Inflammatory macrophage treated with lipopolysaccharide for 4 hours (primary cell): ENCODE measurements around the gene KCNK3.

ENCODE experiments used
- DNase-seq: peaks from one replicate; pipeline ENCODE4 v3.0.0-alpha.2; 2020

Gene KCNK3

DNA sequence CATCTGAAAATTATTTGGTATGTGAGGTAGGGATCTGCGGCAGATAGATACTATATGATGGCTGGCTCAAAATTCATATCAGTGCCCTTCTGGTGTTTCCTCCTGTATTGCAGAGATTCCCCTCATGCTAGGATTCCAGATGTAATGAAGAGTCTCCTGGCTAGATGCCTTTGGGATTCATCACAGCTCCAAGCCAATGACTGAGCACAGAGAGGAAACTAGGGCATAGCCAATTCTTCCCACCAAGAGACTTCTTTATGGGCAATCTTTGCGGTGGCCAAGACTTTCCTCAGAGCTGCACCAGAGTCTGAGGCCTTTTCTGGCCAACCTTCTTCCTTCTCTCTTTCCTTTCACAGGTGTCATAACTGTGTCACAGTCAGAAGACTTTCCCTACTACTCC is 25.9 kb upstream of the KCNK3 start:
- DNase-seq = no peak

DNA sequence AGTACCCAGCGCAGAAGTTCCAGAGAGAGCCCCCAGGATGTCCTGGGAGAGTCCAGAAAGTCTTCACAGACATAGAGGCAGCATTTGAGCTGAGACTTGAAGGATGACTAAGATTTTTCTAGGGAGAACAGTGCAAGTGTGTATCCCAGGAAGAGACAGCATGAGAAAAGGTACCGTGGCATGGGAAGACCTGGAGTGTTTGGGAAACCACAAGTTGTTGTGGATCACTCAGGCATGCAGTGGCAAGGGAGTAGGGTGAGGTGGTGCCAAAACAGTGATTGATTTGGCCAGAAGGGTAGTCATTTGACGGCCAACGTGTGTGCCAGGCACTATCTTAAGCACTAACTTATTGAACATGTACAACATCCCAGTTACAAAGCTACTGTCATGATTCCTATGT is 24.5 kb upstream of the KCNK3 start:
- DNase-seq = no peak

DNA sequence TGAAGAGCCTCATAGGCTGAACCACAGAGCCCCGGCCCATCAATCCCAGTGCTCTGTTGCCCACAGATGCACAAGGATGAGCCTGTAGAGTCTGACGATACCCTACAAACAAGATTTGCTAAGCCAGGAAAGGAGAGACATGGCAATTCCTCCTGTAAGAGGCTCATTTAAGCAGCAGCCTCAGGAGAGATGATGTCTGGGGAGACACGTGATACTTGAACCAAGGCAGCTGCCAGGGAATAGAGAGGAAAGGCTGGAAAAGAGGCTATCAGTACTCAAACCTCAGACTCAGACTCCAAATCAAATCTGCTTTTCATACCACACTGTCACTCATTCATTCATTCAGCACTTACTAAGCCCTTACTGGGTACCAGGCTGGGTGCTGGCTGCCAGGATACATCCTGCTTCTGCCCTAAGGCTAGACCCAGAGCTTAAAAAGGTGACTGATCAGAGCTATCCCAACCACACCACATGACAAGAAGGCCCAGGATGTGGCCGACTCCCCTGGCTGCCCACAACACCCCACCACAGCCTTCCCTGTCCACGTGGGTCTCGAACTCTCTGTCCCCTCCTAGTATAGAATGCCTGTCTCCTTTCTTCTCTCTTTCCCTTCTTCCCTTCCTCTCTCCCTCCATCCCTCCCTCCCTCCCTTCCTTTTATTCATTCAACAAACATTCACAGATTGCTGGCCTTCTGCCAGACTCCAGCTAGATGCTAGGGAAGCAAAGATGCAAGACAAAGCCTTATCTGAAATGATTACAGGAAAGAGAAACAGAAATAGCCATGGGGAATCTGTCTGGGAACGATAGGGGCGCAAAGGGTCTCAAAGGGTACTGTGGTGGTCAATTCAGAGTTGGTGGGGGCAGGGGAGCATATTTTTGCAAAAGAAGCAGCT is 23.4 kb upstream of the KCNK3 start:
- DNase-seq = no peak

DNA sequence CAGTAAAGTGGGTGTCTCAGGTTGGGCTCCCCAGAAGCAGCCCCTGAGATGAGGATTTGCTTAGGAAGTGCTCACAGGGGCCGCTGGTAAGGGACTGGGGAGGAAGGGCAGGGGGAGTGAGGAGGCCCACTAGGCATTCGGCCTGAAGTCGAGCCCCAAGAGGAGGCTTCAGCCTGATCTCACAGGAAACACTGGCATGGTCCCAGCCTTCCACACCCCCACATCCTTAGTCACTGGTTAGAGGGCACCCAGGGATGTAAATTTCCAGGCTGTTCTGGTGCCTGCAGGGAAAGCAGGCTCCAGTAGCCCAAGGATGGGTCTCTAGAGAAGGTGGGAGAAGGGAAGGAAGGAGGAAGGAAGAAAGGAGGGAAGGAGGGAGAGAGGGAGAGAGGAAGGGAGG is 22.4 kb upstream of the KCNK3 start:
- no peak for DNase-seq

DNA sequence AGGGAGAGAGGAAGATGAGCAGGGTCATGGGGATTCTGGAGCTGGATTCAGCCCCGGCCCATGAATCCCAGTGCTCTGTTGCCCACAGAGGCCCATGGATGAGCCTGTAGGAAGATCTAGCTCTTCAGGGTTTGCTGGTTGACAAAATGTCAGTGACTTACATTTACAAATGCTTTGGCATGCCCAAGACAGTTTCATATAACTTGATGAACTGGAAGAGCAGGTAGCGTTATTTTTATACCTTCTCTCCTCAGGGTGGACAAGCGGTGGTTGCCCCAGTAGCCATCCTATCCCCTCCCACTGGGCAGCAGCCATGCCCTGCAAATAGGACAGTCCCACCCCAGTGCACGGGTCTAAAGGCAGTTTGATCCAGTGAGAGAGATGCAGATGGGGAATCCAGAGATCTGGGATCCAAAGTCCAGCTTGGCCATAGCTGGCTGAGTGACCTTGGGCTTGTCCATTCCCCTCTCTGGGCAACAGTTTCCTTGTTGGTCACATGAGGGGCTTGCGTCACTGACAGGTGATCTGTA is 21.5 kb upstream of the KCNK3 start:
- no peak for DNase-seq

DNA sequence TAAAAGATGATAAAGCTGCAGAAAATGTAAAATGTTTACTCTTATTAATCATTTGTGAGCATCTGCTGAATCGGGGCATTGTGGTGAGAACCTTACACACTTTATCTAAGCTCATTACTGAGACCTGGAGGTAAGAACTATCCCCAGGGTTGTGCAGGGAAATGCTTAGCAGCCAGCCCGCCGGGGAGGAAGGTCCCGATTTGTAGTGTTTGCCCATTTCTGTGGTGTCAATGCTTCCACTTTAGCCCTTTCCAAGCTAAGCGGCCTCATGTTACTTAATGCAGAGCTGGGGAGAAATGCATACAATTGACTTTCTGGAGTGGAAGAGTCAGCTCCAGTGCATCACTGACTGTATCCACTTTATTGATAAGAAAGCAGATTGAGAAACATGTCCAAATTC is 20.8 kb upstream of the KCNK3 start:
- DNase-seq = no peak

DNA sequence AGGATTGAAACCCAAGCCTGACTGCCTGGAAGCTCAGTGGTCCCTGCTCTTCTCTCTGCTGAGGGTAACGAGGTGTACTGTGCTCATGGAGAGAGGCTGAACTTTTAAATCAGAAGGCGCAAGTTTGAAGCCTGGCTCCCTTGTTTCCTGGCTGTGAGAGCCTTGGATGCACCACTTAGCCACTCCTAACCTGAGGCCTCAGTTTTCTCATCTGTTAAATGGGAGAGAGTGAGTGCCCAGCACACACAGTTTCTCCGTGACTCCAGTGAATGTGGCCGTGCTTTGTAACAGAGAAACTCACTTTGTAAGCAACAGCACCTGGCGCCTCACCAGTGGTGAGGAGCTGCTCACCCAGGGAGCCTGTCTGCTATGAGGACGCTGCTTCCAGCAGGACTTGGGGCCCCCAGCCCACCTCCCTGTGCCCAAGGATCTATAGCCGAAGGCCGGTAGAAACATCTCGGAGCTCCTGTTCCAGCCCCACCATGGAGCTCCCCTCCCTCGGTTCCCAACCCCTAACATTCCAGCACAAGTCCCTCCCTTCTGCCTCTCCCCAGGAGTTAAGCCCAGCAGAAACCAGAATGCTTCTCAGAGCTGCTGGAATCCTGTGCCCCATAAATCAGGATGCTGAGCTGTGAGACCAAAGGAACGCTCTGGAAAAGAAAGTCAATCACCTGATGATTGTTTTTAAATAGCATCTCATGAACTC is 20.3 kb upstream of the KCNK3 start:
- DNase-seq = no peak

DNA sequence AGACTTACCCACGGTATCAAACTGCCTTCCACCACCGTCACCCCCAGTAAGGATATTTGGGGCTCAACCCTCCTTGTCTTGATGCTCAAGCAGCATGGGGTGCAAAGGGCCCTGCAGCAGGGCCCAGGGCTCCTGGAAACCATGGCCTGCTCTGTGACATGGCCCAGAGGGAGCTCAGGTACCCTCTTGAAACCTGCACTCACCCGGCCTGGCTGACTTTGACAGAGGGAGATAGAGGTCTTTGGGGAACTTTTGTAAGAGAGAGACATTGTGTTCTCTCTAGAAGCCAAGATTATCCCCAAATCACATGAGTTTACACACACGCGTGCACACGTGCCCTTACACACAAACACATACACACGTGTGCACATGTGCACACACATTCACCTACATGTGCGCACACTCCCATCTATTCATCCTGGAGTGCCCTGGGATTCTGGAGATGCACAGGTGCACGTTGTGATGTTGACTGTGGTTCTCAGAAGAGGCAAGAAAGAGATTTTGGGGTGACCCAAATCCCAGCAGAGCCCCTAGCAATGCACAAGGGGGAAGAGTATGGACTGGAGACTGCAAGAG is 19.6 kb upstream of the KCNK3 start:
- DNase-seq = no peak

DNA sequence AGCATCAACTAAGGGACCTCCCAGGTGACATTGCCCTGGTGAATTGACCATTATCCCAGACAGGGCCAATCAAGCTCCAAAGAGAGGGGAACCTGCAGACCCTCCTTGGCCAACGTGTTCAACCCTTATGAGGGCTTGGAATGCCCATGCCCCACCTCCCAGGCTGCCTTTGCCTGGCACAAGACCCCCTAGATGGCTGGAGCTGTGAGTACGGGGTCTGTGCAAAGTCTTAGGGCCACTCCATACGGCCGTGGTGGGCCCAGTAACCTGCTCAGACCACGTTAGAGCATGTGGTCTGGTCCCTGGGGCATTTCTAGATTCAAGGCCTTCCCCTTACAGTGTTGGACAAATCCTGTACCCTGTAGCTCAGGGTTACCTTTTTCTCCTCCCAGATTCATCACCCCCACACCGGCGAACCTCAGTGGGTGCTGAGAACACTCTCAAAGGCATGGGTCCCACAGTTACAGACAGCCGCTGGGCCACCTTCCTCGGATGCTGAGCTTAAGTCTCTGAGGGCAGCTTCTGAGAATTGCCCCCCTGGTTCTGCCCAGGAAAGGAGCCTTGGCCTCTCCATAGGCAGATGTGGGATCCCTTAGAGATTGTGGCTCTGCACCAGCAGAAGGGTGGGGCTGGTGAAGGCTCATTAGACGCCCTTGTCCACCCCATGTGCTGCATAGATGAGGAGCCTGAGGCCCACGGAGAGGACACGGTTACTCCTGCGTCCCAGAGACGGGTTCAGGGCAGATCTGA is 18.3 kb upstream of the KCNK3 start:
- DNase-seq = no peak

DNA sequence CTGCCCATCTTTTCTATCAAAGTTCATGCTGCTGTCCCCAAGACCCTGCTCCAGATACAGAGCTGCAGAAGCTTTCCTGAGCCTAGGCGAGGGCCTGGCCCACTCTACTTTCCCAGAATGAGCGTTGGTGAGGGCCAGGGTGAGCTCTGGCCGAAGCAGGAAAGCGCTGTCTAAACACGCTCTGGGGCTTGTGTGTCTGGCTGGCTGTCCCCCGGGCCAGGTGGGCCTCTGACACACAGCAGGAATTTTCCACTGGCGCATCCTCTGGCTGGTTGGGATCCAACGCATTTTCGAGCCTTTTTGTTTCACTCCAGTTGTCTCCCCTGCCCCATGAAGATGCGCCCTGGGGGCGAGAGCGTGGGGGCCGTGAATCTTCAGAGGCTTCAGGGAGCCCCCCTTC is 17.8 kb upstream of the KCNK3 start:
- DNase-seq = no peak

DNA sequence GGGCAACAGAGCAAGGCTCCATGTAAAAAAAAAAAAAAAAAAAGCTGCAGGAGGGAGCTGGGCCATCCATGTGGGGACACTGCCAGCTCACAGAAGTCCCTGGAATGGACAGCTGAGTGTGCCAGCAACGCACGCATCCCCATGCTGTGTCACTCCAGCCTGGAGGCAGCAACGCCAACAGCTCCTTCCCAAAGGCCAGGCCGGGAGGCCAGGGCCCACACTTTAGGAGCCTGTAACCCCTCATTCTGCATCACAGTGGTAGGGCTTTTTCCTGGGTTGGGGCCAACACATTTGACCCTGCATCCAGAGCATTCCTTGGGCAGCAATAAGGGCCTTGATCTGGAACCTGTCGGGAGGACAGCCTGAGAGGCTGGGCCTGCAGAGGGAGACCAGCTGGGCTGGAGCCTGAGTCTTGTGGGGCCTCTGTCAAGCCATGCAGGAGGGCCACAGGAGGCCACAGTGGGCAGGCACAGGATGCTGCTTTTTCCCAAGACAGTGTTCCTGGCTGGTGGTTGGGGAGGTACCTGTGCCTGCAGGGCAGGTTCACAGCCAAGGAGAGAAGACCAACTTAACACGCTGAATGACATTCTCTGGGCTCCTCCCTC is 16.8 kb upstream of the KCNK3 start:
- no peak for DNase-seq

DNA sequence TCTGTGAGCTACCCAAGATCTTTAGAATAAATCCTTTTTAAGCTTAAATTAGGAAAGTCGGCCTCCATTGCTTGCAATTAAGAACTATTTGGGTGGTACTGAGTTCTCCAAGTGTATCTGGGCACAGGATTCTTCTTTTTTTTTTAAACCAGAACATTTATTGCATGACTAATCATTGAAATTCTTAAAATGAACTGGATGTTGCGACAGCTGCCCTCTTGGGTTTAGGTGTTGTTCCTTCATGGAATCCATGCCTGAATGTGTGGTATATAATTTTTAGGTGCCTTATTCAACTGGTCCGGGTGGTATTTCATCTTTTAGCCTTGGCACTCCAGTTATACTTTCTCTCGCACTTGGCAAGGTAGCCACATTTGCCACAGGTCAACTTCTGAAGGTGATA is 14.5 kb upstream of the KCNK3 start:
- DNase-seq = no peak

DNA sequence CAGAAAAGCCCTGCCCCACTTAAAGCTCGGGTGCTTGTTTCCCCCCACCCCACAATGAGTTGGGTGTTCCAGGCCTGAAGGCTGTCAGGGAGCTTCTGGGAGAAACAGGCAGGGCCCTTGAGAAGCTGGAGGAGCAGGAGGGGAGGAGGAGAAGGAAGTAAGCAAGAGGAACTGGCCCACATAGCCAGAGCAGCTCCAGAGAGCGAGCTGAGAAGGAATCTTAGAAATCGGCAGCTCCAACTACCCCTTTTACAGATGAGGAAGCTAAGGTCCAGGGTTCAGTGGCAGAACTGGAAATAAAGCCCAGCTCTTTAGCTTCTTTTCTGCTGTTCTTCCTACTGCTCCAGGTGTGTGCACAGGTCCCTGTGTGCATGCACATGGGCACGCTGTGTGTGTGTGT is 12.7 kb upstream of the KCNK3 start:
- DNase-seq = peak; percentile 64

DNA sequence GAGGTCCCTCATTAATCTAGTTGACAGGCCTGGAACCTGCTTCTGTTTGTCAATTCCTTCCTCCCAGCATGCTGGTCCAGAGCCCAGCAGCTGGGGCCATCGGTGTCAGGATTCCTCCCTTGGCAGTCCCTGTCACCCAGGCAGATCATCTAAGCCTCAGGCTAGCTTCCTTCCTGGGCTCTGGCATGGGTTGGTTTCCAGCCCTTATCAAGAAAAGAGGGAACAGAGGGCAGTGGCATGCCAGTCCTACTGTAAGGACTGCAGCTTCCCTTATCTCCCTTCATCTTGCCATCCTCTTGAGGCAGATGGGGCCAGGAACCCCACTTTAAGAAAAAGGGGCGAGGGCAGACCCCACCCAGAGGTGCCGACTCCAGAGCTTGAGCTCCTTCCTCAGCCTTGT is 10.9 kb upstream of the KCNK3 start:
- no peak for DNase-seq

DNA sequence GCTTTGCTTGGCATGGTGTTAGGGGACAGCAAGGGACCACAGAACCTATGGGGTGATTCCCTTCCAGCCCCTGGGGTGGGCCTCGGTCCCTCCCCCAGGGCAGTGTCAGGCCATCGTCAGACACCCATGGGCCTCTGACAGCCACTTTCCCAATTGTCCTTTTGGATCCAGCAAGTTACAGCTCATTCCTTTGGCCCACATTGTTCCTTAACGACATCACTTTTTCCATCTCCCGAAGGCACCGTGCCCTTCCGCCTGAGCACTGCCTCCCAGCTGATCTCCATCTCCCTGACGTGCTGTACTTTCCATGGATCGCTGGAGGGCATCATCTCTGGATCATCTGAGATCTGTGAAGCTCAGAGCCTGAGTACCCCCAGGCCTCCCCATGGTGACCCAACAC is 10.4 kb upstream of the KCNK3 start:
- no peak for DNase-seq

DNA sequence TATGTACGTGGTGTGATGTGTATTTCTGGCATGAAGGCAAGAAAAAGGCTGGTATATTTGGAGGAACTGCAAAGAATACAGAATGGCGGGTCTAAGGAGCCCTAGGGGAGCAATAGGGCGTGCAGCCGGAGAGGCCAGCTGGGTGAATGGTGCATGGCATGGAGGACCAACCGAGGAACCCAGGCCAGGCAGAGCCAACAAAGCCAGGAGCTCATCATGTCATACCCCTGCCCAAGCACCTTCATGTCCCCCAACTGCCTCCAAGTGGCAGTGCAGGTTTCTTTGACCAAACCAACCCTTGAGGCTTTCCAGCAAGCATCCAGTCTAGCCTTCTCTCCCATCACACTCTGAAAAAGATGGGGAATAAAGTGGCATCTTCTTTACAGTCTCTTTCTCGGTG is 8.9 kb upstream of the KCNK3 start:
- no peak for DNase-seq

DNA sequence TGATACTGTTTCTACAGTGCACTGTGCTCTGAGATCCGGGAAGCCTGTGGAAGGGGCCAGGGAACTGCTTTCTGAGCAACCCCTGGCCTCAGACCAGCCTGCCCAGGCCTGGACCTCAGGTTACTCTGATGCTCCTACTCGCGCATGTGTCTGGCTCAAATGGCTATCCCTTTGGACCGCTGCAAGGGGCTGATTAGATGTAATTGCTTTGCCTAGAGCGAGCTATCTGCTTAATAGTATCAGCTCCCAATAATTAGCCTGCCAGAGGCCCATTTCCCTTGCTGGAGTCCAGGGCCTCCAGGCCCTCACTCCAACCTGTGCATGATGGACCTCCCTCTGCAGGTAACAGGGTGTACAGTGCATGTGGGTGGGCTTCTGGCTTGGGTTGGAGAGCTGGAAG is 7.2 kb upstream of the KCNK3 start:
- DNase-seq = no peak

DNA sequence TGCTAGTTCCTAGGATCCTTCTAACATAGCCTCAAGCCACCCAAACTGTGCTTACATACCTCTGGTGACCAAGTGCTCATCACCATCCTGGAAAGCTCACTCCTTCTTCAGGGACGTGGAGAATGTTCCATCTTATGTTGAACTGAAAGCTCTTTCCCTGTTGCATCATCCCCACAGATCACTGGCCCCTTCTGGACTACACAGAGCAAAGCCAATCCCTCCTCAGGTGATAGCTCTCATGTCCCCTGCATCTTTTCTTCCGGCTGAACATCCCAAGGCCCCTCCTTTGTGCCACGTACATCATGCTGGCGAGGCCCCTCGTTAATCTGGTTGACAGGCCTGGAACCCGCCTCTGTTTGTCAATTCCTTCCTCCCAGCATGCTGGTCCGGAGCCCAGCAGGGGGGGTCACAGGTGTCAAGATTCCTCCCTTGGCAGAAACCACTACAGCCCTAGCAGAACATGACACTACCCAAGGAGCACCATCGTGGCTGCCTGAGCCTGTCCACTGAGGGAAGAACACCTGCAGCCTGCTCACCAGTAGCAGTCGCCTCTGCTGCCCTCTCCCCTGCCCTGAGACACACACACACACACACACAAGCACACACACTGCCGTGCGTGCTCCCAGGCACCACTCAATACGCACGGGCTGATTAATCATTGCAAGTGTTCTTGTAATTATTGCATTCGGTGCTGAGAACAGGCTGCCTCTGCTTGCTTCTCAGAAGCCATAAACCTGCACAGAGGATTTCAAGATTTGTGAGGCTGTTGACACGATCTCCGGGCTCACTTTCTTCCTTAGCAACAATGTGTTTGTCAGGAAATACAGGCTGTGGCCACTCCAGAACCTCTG is 6.3 kb upstream of the KCNK3 start:
- DNase-seq = no peak

DNA sequence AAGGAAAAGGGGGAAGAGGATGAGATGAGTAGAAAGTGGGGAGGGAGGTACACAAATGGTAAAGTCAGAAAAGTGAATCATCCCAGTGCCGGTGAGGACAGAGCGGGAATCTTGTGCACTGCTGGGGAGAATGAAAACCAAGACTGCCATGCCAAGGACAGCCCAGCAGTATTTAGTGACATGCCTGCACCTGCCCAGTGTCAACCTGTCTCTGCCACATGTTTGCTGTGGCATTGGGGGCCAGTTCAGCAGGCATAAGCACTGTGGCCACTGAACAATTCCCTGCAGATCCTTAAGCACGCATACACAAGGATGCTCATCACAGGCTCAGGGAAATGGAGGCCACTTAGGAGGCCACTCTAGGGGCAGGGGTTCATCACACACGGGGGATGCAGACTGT is 5.2 kb upstream of the KCNK3 start:
- DNase-seq = no peak

DNA sequence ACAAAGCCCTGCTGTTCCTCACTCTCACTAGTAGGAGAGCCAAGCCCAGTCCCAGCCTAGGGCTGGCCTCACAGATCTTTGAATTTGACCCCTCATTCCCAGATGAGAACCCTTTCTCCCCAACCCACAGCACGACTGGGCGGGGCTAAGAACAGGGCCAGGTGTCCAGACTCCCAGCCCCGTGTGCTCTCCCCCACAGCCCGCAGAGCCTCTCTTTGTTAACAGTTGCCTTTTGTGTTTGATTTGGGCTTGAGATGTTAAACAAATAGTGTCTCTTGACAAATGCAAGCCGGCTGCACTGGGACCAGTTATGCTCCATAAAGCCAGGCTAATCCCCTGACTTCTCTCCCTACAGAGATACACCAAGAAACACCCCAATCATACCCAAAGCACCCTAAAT is 4.7 kb upstream of the KCNK3 start:
- no peak for DNase-seq

DNA sequence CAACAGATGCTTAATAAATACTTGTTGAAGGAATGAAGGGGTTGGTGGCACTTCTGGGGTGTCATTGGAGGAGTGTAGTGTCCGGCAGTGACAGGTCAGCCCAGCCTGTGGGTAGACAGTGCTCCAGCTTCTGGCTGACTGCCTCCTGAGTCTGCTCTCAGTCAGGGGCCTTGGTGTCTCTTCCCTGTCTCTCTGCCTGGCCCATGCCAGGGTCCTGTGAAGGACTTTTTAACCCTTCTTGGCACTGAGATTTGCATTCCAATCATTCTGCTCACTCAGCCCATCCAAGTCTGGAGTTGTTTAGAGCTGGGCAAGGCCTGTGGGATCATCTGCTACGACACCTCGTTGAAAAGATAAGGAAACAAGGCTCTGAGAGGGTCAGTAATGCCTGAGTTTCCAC is 1.4 kb upstream of the KCNK3 start:
- DNase-seq = no peak

DNA sequence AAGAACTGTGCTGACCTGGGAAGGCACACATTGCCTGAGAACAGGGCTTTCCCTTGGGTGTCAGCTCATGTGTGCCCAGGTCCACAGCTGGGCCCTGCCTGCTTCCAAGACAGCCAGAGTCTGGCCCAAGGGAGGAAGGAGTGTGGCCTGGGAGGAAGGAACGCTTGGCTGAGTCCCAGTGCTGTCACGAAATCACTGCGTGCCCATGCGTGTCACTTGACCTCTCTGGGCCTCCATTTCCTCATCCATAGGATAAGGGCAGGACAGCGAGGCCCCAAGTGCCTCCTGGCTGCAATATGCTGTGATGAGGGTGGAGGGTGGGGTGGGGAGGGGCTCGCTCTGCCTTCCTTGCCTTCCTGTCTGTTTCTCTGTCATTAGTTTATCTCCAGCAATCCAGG is 642 bp upstream of the KCNK3 start:
- no peak for DNase-seq
